Sigmoid colon (tissue), 4 donors: ENCODE results near the gene ANO2.

ENCODE experiments used
- CTCF ChIP-seq, 4 experiments: fragments of 450-650 bp in 3 of 4; fragments of 200-600 bp in 1 of 4; IDR thresholded peaks; one replicate each; pipeline ENCODE4 v1.5.1; 2016 to 2019; ENCODE audit warnings: antibody characterized with exemption in 4 of 4, mild to moderate bottlenecking in 3 of 4, moderate library complexity in 2 of 4
- EP300 ChIP-seq, 4 donors: sonication (generic); formaldehyde crosslinking; IDR thresholded peaks; one replicate each; pipeline ENCODE4 v1.6.1; 2017; ENCODE audit warnings: antibody characterized with exemption in 4 of 4

DNA sequence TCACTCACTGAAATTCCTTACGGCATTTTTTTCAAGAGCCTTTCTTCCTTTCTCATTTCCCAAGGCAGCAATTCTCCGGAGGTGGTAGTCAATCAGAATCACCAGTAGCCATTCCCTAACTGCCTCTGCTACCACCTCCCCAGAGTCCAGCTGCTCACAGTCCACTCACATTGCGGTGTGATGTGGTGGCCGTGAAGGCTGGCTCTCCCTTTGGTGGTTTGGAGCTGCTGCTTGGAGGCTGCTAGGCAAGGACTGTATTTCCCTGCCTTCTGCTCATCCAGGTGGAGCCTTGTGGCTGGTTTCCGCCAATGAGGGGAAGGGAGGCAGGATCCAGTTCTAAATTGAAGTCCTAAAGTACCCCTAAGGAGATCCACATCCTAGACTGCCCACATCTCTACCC, 222.0 kb downstream of the ANO2 start:
- TF ChIP-seq CTCF (IDR thresholded peaks at IDR 0.05) (no peak), EP300 (IDR thresholded peaks at IDR 0.05) (no peak)
